ENCODE data around the gene NATD1. TPM values are rescaled to one million over a fixed set of nuclear protein-coding genes. Genes with fewer than 3 reads are reported as not detected.
A peak's percentile ranks its signal among the peaks of the same experiment; 100 is the strongest.

NATD1 gene
- total and polyA plus RNA-seq, 3 donors from 2014 or later, result 12.1 to 20.0 (median 17.9) TPM

DNA sequence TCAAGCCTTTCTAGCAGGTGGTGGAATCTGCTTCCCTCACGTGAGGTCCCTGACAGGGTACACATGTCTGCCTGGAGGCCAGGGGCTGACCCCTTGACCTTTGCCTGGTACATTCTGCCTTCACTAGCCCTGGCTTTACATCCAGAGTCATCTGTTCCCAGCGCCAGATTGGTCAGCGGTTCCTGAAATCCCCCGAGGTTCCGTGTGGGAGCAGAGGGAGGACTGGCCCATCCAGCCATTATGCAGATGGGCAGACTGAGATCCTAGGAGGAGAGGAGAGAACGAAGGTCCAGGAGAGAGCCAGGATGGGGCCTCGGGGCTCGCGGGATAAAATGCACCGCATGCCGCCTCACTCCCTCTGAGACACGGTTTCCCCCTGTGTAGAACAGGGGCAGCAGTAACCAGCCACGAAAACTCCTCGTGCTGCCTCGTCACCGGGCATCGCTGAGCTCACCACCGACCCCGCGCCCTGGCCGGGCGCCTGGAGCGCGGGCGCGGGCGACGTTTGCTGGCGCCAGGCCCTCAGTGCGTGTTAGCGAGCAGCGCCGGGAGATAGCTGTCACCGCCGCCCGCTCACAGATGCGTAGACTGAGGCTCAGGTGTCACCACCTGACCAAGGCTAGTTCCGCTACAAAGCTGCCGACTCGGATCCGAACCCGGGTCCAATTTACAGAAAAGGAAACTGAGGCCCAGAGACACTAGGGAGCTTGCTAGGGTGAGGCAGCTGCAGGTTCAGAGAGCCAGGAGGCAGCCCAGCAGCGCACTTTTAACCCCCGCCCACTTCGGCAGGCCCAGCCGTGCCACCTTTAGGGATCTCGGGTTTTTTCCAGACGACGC is 30.5 kb upstream of the NATD1 start:
- no peak for DNase-seq
- Histone ChIP-seq H3K4me1 (peaks cover 40% of the 10 kb centered on the region), H3K27me3 (no peaks in the 10 kb centered on the region), H3K36me3 (ENCODE audit: low read depth, missing control alignments) (no peaks in the 10 kb centered on the region), H3K27ac (no peak overlapping the region), H3K4me3 (peak overlapping the region; percentile 80 to 88), H3K9me3 (no peaks in the 10 kb centered on the region)
- TF ChIP-seq POLR2A (IDR thresholded peaks at IDR 0.05) (no peak), CTCF (IDR thresholded peaks at IDR 0.05) (no peak)
- WGBS, 2 donors, result 13 to 43% methylated on average over 9 to 42 of the region's 49 CpGs
- intact Hi-C loops (cut with DNase I; ENCODE audit: low total_unique reads), result loop anchor here (10.0 kb wide), 2 partner anchors 159 to 231 kb away; partner anchors contain the start of gene DHRS7B

GRCh38 chr17:21282850-21283249 is 29.6 kb upstream of the NATD1 start:
- WGBS, 2 donors, result 74 to 81% methylated on average over 5 of the region's 5 CpGs
- intact Hi-C loops (cut with DNase I; ENCODE audit: low total_unique reads), result loop anchor here (10.0 kb wide), 2 partner anchors 158 to 232 kb away; partner anchors contain the start of gene DHRS7B
- peaks cover 34% of the 10 kb centered on the region for H3K4me1 ChIP-seq

DNA sequence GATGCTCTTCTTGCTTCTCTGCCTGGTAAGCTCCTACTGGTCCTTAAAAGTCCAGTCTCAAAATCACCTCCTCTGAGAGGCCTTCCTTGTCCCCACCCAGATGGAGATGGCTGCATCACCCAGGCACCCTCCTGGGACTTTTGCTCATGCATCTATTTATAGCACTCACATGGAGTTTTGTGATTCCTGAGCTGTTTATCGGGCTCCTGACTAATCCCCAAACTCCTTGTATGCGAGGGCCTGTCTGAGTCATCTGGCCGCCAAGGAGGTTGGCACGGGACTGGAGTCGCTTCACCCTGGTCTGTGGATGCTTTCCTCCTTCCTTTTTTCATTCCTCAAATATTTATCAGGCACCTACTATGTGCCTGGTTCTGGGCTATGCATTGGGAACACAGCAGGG is 29.0 kb upstream of the NATD1 start:
- H3K4me3 ChIP-seq, result no peak overlapping the region
- H3K9me3 ChIP-seq, result no peaks in the 10 kb centered on the region
- intact Hi-C loops (cut with DNase I; ENCODE audit: low total_unique reads), result loop anchor here (10.0 kb wide), 2 partner anchors 157 to 233 kb away; partner anchors contain the start of gene DHRS7B
- no peak for TF ChIP-seq POLR2A (IDR thresholded peaks at IDR 0.05)
- TF ChIP-seq CTCF (IDR thresholded peaks at IDR 0.05), result no peak
- no peak overlapping the region for H3K27ac ChIP-seq
- DNase-seq, result no peak
- H3K27me3 ChIP-seq, result no peaks in the 10 kb centered on the region
- peaks cover 28% of the 10 kb centered on the region for H3K4me1 ChIP-seq
- no peaks in the 10 kb centered on the region for H3K36me3 ChIP-seq (ENCODE audit: low read depth, missing control alignments)
- WGBS, 2 donors, result 62 to 69% methylated on average over 5 of the region's 5 CpGs

More at GRCh38 chr17:21282850-21283249, 29.6 kb upstream of the NATD1 start:
- no peak for DNase-seq
- H3K36me3 ChIP-seq (ENCODE audit: low read depth, missing control alignments), result no peaks in the 10 kb centered on the region
- H3K27ac ChIP-seq, result no peak overlapping the region
- H3K9me3 ChIP-seq, result no peaks in the 10 kb centered on the region
- H3K27me3 ChIP-seq, result no peaks in the 10 kb centered on the region
- TF ChIP-seq POLR2A (IDR thresholded peaks at IDR 0.05), result no peak
- TF ChIP-seq CTCF (IDR thresholded peaks at IDR 0.05), result no peak
- H3K4me3 ChIP-seq, result no peak overlapping the region

GRCh38 chr17:21280081-21280518 is 26.9 kb upstream of the NATD1 start:
- Histone ChIP-seq H3K9me3 (no peaks in the 10 kb centered on the region), H3K27me3 (no peaks in the 10 kb centered on the region), H3K4me3 (no peak overlapping the region), H3K27ac (no peak overlapping the region), H3K4me1 (peaks cover 16% of the 10 kb centered on the region), H3K36me3 (ENCODE audit: low read depth, missing control alignments) (no peaks in the 10 kb centered on the region)
- TF ChIP-seq POLR2A (IDR thresholded peaks at IDR 0.05) (no peak), CTCF (IDR thresholded peaks at IDR 0.05) (peak; percentile 79 to 92 (median 89))
- 33 to 48% methylated on average over 7 to 10 of the region's 10 CpGs for WGBS, 2 donors
- peak; percentile 92 for DNase-seq
- intact Hi-C loops (cut with DNase I; ENCODE audit: low total_unique reads), result loop anchor here (10.0 kb wide), 2 partner anchors 155 to 235 kb away; partner anchors contain the start of gene DHRS7B
